Measurements from ENCODE around the gene HOMER2.
"Not testable (repeated sequence)": the region's sequence is repeated elsewhere in the genome, so short reads cannot be mapped to it uniquely, and the experiment has no call there.

HOMER2 gene

GRCh38 chr15:82831894-82832600 lies 120.5 kb downstream of the HOMER2 start:
- H3K27ac ChIP-seq, result no peak overlapping the region
- TF ChIP-seq CTCF (conservative IDR thresholded peaks at IDR 0.05), result no peak
- TF ChIP-seq ZFX (IDR thresholded peaks at IDR 0.05), result no peak

- no peak overlapping the region for H3K27ac ChIP-seq
- TF ChIP-seq ZFX (IDR thresholded peaks at IDR 0.05) (no peak), CTCF (conservative IDR thresholded peaks at IDR 0.05) (no peak)
Measured at GRCh38 chr15:82830427-82831173, 121.9 kb downstream of the HOMER2 start.

DNA sequence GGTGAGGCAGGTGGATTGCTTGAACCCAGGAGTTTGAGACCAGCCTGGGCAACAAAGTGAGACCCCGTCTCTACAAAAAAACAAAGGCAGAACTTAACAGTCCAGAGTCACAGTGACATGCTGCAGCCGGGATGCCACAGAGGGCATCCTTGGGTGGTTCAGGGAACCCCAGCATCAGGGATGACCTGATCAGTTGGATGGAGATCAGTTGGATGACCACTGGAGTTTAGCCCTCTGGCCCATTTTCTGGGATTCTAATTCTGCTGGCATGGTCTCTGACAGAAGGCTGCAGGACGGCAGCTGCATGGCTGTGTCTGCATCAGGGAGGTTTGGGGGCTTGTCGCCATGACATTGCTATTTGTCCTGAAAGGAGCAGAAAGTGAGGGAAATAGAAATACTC lies 123.3 kb downstream of the HOMER2 start:
- no peak for TF ChIP-seq CTCF (conservative IDR thresholded peaks at IDR 0.05)
- TF ChIP-seq ZFX (IDR thresholded peaks at IDR 0.05), result no peak
- H3K27ac ChIP-seq, result no peak overlapping the region

DNA sequence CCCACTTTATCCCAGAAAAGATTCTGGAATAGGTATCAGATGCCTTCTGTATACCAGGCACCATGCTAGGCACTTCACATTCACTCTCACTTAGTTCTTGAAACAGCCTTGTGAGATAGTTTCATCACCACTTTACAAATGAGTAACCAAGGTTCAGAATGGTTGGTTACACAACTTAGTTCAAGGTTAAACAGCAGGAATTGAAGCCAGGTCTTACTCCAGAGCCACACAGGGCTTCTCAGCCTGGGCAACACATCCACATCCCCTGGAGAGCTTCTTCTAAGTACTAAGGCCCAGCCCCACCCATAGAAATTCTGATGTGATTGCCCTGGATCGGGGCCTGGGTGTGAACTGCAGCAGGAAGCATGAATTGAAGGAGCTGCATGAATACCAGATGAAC lies 124.4 kb downstream of the HOMER2 start:
- TF ChIP-seq ZFX (IDR thresholded peaks at IDR 0.05) (no peak), CTCF (conservative IDR thresholded peaks at IDR 0.05) (no peak)
- H3K27ac ChIP-seq, result no peak overlapping the region

- no peak for TF ChIP-seq ZFX (IDR thresholded peaks at IDR 0.05)
- TF ChIP-seq CTCF (conservative IDR thresholded peaks at IDR 0.05), result no peak
- no peak overlapping the region for H3K27ac ChIP-seq
Measured at GRCh38 chr15:82823049-82823448, 129.5 kb downstream of the HOMER2 start.

DNA sequence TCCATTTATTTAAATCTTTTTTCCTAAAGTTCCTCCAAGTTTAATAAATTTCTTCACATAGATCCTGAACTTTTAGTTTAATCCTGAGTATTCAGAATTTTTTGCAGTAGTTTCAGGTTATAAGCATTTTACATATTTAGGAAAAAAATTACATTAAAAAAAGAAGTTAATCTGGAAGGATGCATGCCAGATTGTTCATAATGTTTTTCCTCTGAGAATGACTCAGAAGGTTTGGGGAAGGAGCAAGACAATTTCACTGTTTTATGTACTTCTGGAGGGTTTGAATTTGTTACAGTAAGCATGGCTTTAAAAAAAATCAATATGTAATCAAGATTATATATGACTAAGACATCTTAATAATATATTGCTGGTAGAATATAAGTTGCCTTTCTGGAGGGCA lies 130.7 kb downstream of the HOMER2 start:
- H3K27ac ChIP-seq, result not testable (repeated sequence)

GRCh38 chr15:82821396-82821795 lies 131.1 kb downstream of the HOMER2 start:
- not testable (repeated sequence) for H3K27ac ChIP-seq

DNA sequence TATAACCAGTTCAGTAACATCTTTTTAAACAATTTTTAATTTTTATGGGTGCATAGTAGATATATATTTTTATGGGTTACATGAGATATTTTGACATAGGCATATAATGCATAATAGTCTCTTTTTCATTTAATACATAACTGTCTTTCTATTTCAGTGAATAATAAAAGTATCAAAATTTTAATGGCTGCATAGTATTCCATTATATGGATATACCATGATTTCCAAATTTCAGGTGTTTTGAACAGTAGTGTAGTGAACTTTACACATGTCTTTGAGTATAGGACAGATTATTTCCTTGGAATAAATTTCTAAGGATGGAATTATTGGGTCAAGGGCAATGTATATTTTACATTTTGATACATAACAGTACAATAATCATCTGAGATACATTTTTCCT lies 132.4 kb downstream of the HOMER2 start:
- TF ChIP-seq CTCF (conservative IDR thresholded peaks at IDR 0.05) (no peak), ZFX (IDR thresholded peaks at IDR 0.05) (no peak)
- no peak overlapping the region for H3K27ac ChIP-seq

Data from C4-2B (cell line).